Measurements from ENCODE around the gene RPS15. TPM values are rescaled to one million over a fixed set of nuclear protein-coding genes. Genes with fewer than 3 reads are reported as not detected.

Gene RPS15
- total and polyA plus RNA-seq, 9 of the 15 experiments (the other 6 are each of a cell fraction or from before 2014, with no cell fraction given), result 605 to 2,791 (median 957) TPM

DNA sequence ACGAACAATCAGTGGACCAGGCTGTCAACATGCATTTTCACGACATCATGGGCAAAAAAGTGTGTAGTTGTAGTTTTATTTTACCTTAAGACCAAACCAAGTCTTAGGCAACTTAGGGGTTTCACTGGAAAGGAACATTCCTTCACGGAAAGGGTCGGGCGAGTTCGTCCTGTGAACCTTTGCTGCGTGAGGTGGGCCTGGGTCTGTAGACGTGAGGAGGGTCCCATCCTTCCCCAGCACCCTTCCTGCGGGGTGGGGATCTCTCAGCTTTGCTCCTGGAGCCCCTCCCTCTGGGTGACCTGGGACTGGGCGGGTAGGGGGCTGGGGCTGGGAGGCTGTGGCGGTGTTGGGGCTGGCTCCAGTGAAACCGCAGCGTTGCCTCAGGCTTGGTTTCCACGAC lies 12.3 kb upstream of the RPS15 start:
- Histone ChIP-seq H4K20me1 (replicated peaks; ENCODE audit: control insufficient read depth, insufficient read depth, low read length) (peaks cover 10% of the 10 kb centered on the region; the same call in 1 of the 2 replicates), H3K4me1 (replicated peaks in 1 of 2; ENCODE audit: control insufficient read depth in 2 of 2, insufficient read depth in 2 of 2, low read length in 2 of 2) (peaks cover 0 to 57% of the 10 kb centered on the region in 2 experiments; a peak in 2 of 5 replicates), H2AFZ (ENCODE audit: low read depth, low read length) (no peak overlapping the region), H3K27ac (ENCODE audit: extremely low read depth, low read depth, low read length) (no peak overlapping the region), H3K9me3 (replicated peaks; ENCODE audit: control insufficient read depth, insufficient read depth, low read depth, low read length) (no peaks in the 10 kb centered on the region), H3K79me2 (ENCODE audit: control insufficient read depth, insufficient read depth, low read length) (peaks cover 55% of the 10 kb centered on the region), H3K9me1 (ENCODE audit: control insufficient read depth, insufficient read depth, low read length) (peaks cover 4% of the 10 kb centered on the region), H3K4me3 (no peak overlapping the region), H3K9ac (ENCODE audit: insufficient read depth in 1 of 2, low read depth in 2 of 2, low read length in 2 of 2) (no peak overlapping the region), H3K27me3 (ENCODE audit: control insufficient read depth in 2 of 2, insufficient read depth in 2 of 2, low read length in 2 of 2) (no peaks in the 10 kb centered on the region), H3K4me2 (ENCODE audit: insufficient read depth, low read length) (no peak overlapping the region), H3K36me3 (ENCODE audit: control insufficient read depth, insufficient read depth, low read length) (peaks cover 94% of the 10 kb centered on the region)
- ATAC-seq, result no peak
- BruUV-seq (replicated peaks), result TSS peak; percentile 11
- intact Hi-C loops (cut with micrococcal nuclease) (no loop called here), in situ Hi-C loops (cut with MboI) (no loop called here)
- DNase-seq (ENCODE audit: extremely low read depth in 1 of 4, low spot score in 3 of 4), result no peak
- CTCF ChIA-PET (ENCODE audit: low intra/inter-chr PET ratio), result no interaction called here
- no peak for FAIRE-seq
- TF ChIP-seq SOX6 (IDR thresholded peaks at IDR 0.05), result no peak
- TF ChIP-seq MTA2 (IDR thresholded peaks at IDR 0.05; ENCODE audit: low read depth), result no peak
- no peak for TF ChIP-seq TEAD2 (tag; IDR thresholded peaks at IDR 0.05)
- TF ChIP-seq ZNF695 (CRISPR knock-in tag; IDR thresholded peaks at IDR 0.05), result no peak
- TF ChIP-seq, protein P1, sequence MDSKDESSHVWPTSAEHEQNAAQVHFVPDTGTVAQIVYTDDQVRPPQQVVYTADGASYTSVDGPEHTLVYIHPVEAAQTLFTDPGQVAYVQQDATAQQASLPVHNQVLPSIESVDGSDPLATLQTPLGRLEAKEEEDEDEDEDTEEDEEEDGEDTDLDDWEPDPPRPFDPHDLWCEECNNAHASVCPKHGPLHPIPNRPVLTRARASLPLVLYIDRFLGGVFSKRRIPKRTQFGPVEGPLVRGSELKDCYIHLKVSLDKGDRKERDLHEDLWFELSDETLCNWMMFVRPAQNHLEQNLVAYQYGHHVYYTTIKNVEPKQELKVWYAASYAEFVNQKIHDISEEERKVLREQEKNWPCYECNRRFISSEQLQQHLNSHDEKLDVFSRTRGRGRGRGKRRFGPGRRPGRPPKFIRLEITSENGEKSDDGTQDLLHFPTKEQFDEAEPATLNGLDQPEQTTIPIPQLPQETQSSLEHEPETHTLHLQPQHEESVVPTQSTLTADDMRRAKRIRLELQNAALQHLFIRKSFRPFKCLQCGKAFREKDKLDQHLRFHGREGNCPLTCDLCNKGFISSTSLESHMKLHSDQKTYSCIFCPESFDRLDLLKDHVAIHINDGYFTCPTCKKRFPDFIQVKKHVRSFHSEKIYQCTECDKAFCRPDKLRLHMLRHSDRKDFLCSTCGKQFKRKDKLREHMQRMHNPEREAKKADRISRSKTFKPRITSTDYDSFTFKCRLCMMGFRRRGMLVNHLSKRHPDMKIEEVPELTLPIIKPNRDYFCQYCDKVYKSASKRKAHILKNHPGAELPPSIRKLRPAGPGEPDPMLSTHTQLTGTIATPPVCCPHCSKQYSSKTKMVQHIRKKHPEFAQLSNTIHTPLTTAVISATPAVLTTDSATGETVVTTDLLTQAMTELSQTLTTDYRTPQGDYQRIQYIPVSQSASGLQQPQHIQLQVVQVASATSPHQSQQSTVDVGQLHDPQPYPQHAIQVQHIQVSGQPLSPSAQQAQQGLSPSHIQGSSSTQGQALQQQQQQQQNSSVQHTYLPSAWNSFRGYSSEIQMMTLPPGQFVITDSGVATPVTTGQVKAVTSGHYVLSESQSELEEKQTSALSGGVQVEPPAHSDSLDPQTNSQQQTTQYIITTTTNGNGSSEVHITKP (IDR thresholded peaks at IDR 0.05; ENCODE audit: partially characterized antibody), result peak; percentile 52
- WGBS (ENCODE audit: insufficient coverage, low coverage, missing lambda C conversion rate), result 95% methylated on average over 11 of the region's 14 CpGs
- POLR2A ChIA-PET, result interaction anchor here (1.5 kb wide), 2 partner anchors 9 to 14 kb away, joined by 3 to 5 read pairs; no protein-coding TSS in a partner anchor

Measured in K562 (cell line).